Measurements from ENCODE around the gene GEMIN4. TPM values are rescaled to one million over a fixed set of nuclear protein-coding genes. Genes with fewer than 3 reads are reported as not detected.

GEMIN4 gene
- total RNA-seq, 1 experiment from 2014 or later = 24.6 TPM

DNA sequence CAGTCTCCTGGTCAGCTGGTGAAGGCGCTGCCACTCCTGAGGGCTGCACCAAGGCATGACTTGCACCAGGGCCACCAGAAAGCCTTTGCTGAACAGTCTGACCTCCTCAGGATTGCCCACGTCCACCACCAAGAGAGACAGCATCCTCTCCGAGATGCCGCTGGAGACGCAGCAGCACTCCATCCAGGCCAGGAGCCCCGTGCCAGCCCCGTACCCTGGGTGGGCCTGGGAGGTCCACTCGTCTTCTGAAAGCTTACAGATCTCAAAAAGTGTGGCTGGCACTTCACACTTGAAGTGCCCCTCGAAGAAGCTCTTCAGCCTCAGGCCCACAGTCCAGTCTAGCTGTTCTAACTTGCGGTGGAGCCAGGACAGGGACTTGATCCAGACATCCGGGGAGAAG lies 6.7 kb downstream of the GEMIN4 start:
- TF ChIP-seq EZH2 (IDR thresholded peaks at IDR 0.05; ENCODE audit: low read length, unreplicated experiment) = no peak
- TF ChIP-seq, protein P1, sequence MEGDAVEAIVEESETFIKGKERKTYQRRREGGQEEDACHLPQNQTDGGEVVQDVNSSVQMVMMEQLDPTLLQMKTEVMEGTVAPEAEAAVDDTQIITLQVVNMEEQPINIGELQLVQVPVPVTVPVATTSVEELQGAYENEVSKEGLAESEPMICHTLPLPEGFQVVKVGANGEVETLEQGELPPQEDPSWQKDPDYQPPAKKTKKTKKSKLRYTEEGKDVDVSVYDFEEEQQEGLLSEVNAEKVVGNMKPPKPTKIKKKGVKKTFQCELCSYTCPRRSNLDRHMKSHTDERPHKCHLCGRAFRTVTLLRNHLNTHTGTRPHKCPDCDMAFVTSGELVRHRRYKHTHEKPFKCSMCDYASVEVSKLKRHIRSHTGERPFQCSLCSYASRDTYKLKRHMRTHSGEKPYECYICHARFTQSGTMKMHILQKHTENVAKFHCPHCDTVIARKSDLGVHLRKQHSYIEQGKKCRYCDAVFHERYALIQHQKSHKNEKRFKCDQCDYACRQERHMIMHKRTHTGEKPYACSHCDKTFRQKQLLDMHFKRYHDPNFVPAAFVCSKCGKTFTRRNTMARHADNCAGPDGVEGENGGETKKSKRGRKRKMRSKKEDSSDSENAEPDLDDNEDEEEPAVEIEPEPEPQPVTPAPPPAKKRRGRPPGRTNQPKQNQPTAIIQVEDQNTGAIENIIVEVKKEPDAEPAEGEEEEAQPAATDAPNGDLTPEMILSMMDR (conservative IDR thresholded peaks at IDR 0.05; ENCODE audit: low read depth, low read length) = no peak
- Histone ChIP-seq H3K27ac (ENCODE audit: low read length) (no peak overlapping the region), H3K27me3 (ENCODE audit: low read length) (no peaks in the 10 kb centered on the region), H4K20me1 (ENCODE audit: low read length) (peaks cover 11% of the 10 kb centered on the region), H3K9me2 (replicated peaks; ENCODE audit: low read length) (no peaks in the 10 kb centered on the region), H3F3A (ENCODE audit: low read length, unreplicated experiment) (peaks cover 4% of the 10 kb centered on the region), H3K4me1 (ENCODE audit: insufficient read depth, low read length) (peaks cover 9% of the 10 kb centered on the region), H3K9ac (ENCODE audit: low read length) (no peak overlapping the region), H3K9me3 (ENCODE audit: low read length) (no peaks in the 10 kb centered on the region), H3K79me2 (ENCODE audit: low read length) (peaks cover 77% of the 10 kb centered on the region), H3K36me3 (ENCODE audit: low read depth, low read length) (peaks cover 41% of the 10 kb centered on the region), H3K4me2 (ENCODE audit: low read length) (no peak overlapping the region), H2AFZ (ENCODE audit: low read length) (no peak overlapping the region), H3K4me3 (ENCODE audit: low read length) (no peak overlapping the region)
- intact Hi-C loops (cut with micrococcal nuclease) = no loop called here
- no peak for ATAC-seq
- POLR2A ChIA-PET (ENCODE audit: unreplicated experiment) = no interaction called here
- CTCF ChIA-PET = no interaction called here
- BruUV-seq (replicated peaks) = no TSS peak
- no peak for DNase-seq

DNA sequence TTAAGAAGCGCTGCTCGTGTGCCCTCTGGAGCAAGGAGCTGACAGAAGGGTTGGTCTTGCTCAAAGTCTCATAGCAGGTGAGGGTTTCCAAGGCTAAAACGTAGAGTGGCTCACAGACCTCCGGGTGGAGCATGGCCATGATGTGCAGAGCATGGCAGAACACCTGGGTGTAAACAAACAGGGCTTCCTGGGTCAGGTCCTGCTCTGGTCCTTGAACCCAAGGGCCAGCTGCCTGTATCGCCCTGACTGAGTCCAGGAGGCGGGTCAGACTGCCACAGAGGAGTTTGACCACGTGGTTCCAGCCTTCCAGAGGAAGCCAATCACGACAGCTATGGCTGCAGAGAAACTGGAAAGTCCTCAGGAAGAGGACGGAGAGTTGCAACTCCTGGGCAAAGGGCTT lies 7.1 kb downstream of the GEMIN4 start:
- Histone ChIP-seq H3K4me1 (ENCODE audit: insufficient read depth, low read length) (peaks cover 4% of the 10 kb centered on the region), H4K20me1 (ENCODE audit: low read length) (peaks cover 6% of the 10 kb centered on the region), H3K9me2 (replicated peaks; ENCODE audit: low read length) (no peaks in the 10 kb centered on the region), H3K27ac (ENCODE audit: low read length) (no peak overlapping the region), H3K4me3 (ENCODE audit: low read length) (no peak overlapping the region), H2AFZ (ENCODE audit: low read length) (no peak overlapping the region), H3K4me2 (ENCODE audit: low read length) (no peak overlapping the region), H3K9ac (ENCODE audit: low read length) (no peak overlapping the region), H3K9me3 (ENCODE audit: low read length) (no peaks in the 10 kb centered on the region), H3K27me3 (ENCODE audit: low read length) (no peaks in the 10 kb centered on the region), H3K36me3 (ENCODE audit: low read depth, low read length) (peaks cover 41% of the 10 kb centered on the region), H3F3A (ENCODE audit: low read length, unreplicated experiment) (peaks cover 4% of the 10 kb centered on the region), H3K79me2 (ENCODE audit: low read length) (peaks cover 73% of the 10 kb centered on the region)
- POLR2A ChIA-PET (ENCODE audit: unreplicated experiment) = no interaction called here
- CTCF ChIA-PET = no interaction called here
- no TSS peak for BruUV-seq (replicated peaks)
- intact Hi-C loops (cut with micrococcal nuclease) = no loop called here
- DNase-seq = no peak
- ATAC-seq = no peak
- TF ChIP-seq EZH2 (IDR thresholded peaks at IDR 0.05; ENCODE audit: low read length, unreplicated experiment) (no peak), EZH2phosphoT487 (IDR thresholded peaks at IDR 0.05; ENCODE audit: borderline replicate concordance, low read length) (no peak)
- TF ChIP-seq, protein P1 (conservative IDR thresholded peaks at IDR 0.05; ENCODE audit: low read depth, low read length) = no peak

DNA sequence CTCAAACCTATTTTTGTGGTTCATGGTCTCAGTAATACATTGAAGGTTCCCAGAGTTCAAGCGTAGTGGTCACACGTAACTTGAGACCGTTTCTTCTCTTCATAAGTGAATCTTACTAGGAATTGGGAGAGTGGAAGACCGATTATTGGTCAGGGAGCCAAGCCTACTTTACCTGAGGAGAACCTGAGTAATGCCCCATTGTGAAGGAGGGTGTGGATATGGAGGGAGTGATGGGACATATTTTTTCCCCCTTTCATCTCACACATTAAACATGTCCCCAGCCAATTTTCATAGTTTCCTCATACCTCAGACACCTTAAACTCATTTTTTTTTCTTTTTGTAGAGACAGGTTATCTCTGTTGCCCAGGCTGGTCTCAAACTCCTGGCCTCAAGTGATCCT lies 8.9 kb downstream of the GEMIN4 start:
- H3K27ac ChIP-seq (ENCODE audit: low read length) = no peak overlapping the region
- no peaks in the 10 kb centered on the region for H3K9me3 ChIP-seq (ENCODE audit: low read length)
- no peak overlapping the region for H3K4me3 ChIP-seq (ENCODE audit: low read length)
- TF ChIP-seq EZH2phosphoT487 (IDR thresholded peaks at IDR 0.05; ENCODE audit: borderline replicate concordance, low read length) = no peak
- TF ChIP-seq, protein P1 (conservative IDR thresholded peaks at IDR 0.05; ENCODE audit: low read depth, low read length) = no peak
- no peak for TF ChIP-seq EZH2 (IDR thresholded peaks at IDR 0.05; ENCODE audit: low read length, unreplicated experiment)
- BruUV-seq (replicated peaks) = no TSS peak
- H3K27me3 ChIP-seq (ENCODE audit: low read length) = no peaks in the 10 kb centered on the region
- no peak overlapping the region for H3K4me2 ChIP-seq (ENCODE audit: low read length)
- ChIA-PET POLR2A (ENCODE audit: unreplicated experiment) (no interaction called here), CTCF (no interaction called here)
- H3K36me3 ChIP-seq (ENCODE audit: low read depth, low read length) = peaks cover 41% of the 10 kb centered on the region
- no peak for ATAC-seq
- peaks cover 4% of the 10 kb centered on the region for H3F3A ChIP-seq (ENCODE audit: low read length, unreplicated experiment)
- H3K4me1 ChIP-seq (ENCODE audit: insufficient read depth, low read length) = no peaks in the 10 kb centered on the region
- H3K79me2 ChIP-seq (ENCODE audit: low read length) = peaks cover 62% of the 10 kb centered on the region
- H2AFZ ChIP-seq (ENCODE audit: low read length) = no peak overlapping the region
- peaks cover 3% of the 10 kb centered on the region; the same call in 1 of the 2 replicates for H4K20me1 ChIP-seq (ENCODE audit: low read length)
- no peak overlapping the region for H3K9ac ChIP-seq (ENCODE audit: low read length)
- intact Hi-C loops (cut with micrococcal nuclease) = no loop called here
- no peak for DNase-seq
- no peaks in the 10 kb centered on the region for H3K9me2 ChIP-seq (replicated peaks; ENCODE audit: low read length)

Measured in PC-3 (cell line).